ENCODE results near the gene CCDC15. TPM values are rescaled to one million over a fixed set of nuclear protein-coding genes. Genes with fewer than 3 reads are reported as not detected.

CCDC15 gene
- total and polyA plus RNA-seq, 2 donors (not counting 1 experiment from before 2014, with no cell fraction given): 0.31 to 1.8 TPM

- H3K4me1 ChIP-seq (ENCODE audit: control insufficient read depth in 2 of 2, insufficient read depth in 2 of 2, low read length in 2 of 2): peaks cover 34 to 44% of the 10 kb centered on the region in 2 donors
- Mint-ChIP-seq H3K4me1 (peaks cover 34% of the 10 kb centered on the region), H3K27ac (no peak overlapping the region), H3K9me3 (ENCODE audit: insufficient read depth) (no peaks in the 10 kb centered on the region), H3K27me3 (no peaks in the 10 kb centered on the region), H3K4me3 (no peak overlapping the region)
- no peaks in the 10 kb centered on the region for H3K27me3 ChIP-seq (replicated peaks in 1 of 4; ENCODE audit: control extremely low read depth in 1 of 4, control insufficient read depth in 3 of 4, insufficient read depth in 4 of 4, low read length in 3 of 4)
- DNase-seq (no peak), ATAC-seq (ENCODE audit: low read depth) (no peak)
- no peaks in the 10 kb centered on the region for H4K20me1 ChIP-seq (ENCODE audit: control insufficient read depth, insufficient read depth, low read length, poor library complexity, severe bottlenecking)
- H3K9me3 ChIP-seq (ENCODE audit: control extremely low read depth in 1 of 3, control insufficient read depth in 2 of 3, insufficient read depth in 1 of 3, low read length in 2 of 3): peaks cover 0 to 16% (median 0%) of the 10 kb centered on the region in 3 donors
- no peaks in the 10 kb centered on the region for H3K79me2 ChIP-seq (ENCODE audit: control insufficient read depth, insufficient read depth, low read length)
- no peak overlapping the region for H3K9ac ChIP-seq (ENCODE audit: low read length)
- intact Hi-C loops (cut with micrococcal nuclease): loop anchor here (10.0 kb wide), 1 partner anchor 489 kb away; the partner anchor contains the start of gene EI24
- WGBS (ENCODE audit: insufficient coverage): 89% methylated on average over 9 of the region's 11 CpGs
- TF ChIP-seq CTCF (IDR thresholded peaks at IDR 0.05) (no peak), EZH2 (IDR thresholded peaks at IDR 0.05; ENCODE audit: borderline replicate concordance, insufficient read depth, low read depth, low read length, poor library complexity, severe bottlenecking) (no peak)
- no peak overlapping the region for H2AFZ ChIP-seq (ENCODE audit: insufficient read depth, low read depth, low read length, poor library complexity, severe bottlenecking)
- POLR2A ChIA-PET: no interaction called here
- CTCF ChIA-PET: no interaction called here
- no peak overlapping the region for H3K4me2 ChIP-seq (replicated peaks; ENCODE audit: low read depth, low read length, poor library complexity, severe bottlenecking)
- no peak overlapping the region for H3K27ac ChIP-seq (ENCODE audit: low read length in 2 of 2)
- H3K4me3 ChIP-seq (ENCODE audit: control extremely low read depth in 1 of 5, extremely low read depth in 1 of 5, insufficient read depth in 1 of 5, low read depth in 2 of 5, low read length in 4 of 5): no peak overlapping the region
- H3K36me3 ChIP-seq (replicated peaks in 1 of 2; ENCODE audit: control extremely low read depth in 1 of 2, control insufficient read depth in 1 of 2, extremely low read depth in 1 of 2, insufficient read depth in 2 of 2, low read length in 1 of 2): no peaks in the 10 kb centered on the region
These were observed 121.9 kb downstream of the CCDC15 start for GRCh38 chr11:125075900-125076317.

GRCh38 chr11:125076378-125076945 lies 122.5 kb downstream of the CCDC15 start:
- ATAC-seq (ENCODE audit: low read depth) (no peak), DNase-seq (no peak)
- H3K4me3 ChIP-seq (ENCODE audit: control extremely low read depth in 1 of 5, extremely low read depth in 1 of 5, insufficient read depth in 1 of 5, low read depth in 2 of 5, low read length in 4 of 5): no peak overlapping the region
- H3K9me3 ChIP-seq (ENCODE audit: control extremely low read depth in 1 of 3, control insufficient read depth in 2 of 3, insufficient read depth in 1 of 3, low read length in 2 of 3): peaks cover 0 to 16% (median 0%) of the 10 kb centered on the region in 3 donors
- no peaks in the 10 kb centered on the region for H3K9me3 Mint-ChIP-seq (ENCODE audit: insufficient read depth)
- no peaks in the 10 kb centered on the region for H3K79me2 ChIP-seq (ENCODE audit: control insufficient read depth, insufficient read depth, low read length)
- no peak overlapping the region for H3K4me3 Mint-ChIP-seq
- no peak for TF ChIP-seq EZH2 (IDR thresholded peaks at IDR 0.05; ENCODE audit: borderline replicate concordance, insufficient read depth, low read depth, low read length, poor library complexity, severe bottlenecking)
- no peak for TF ChIP-seq CTCF (IDR thresholded peaks at IDR 0.05)
- no peaks in the 10 kb centered on the region for H3K27me3 Mint-ChIP-seq
- peaks cover 0 to 2% of the 10 kb centered on the region in 2 experiments for H3K36me3 ChIP-seq (replicated peaks in 1 of 2; ENCODE audit: control extremely low read depth in 1 of 2, control insufficient read depth in 1 of 2, extremely low read depth in 1 of 2, insufficient read depth in 2 of 2, low read length in 1 of 2)
- no peak overlapping the region for H3K9ac ChIP-seq (ENCODE audit: low read length)
- H3K4me1 ChIP-seq (ENCODE audit: control insufficient read depth in 2 of 2, insufficient read depth in 2 of 2, low read length in 2 of 2): peaks cover 28 to 38% of the 10 kb centered on the region in 2 donors
- POLR2A ChIA-PET: no interaction called here
- no peaks in the 10 kb centered on the region for H4K20me1 ChIP-seq (ENCODE audit: control insufficient read depth, insufficient read depth, low read length, poor library complexity, severe bottlenecking)
- no peak overlapping the region for H3K27ac Mint-ChIP-seq
- CTCF ChIA-PET: no interaction called here
- peaks cover 29% of the 10 kb centered on the region for H3K4me1 Mint-ChIP-seq
- no peak overlapping the region for H3K4me2 ChIP-seq (replicated peaks; ENCODE audit: low read depth, low read length, poor library complexity, severe bottlenecking)
- no peaks in the 10 kb centered on the region for H3K27me3 ChIP-seq (replicated peaks in 1 of 4; ENCODE audit: control extremely low read depth in 1 of 4, control insufficient read depth in 3 of 4, insufficient read depth in 4 of 4, low read length in 3 of 4)
- WGBS (ENCODE audit: insufficient coverage): 95% methylated on average over 14 of the region's 14 CpGs
- H3K27ac ChIP-seq (ENCODE audit: low read length in 2 of 2): no peak overlapping the region
- intact Hi-C loops (cut with micrococcal nuclease): loop anchor here (10.0 kb wide), 1 partner anchor 488 kb away; the partner anchor contains the start of gene EI24
- H2AFZ ChIP-seq (ENCODE audit: insufficient read depth, low read depth, low read length, poor library complexity, severe bottlenecking): no peak overlapping the region

All from B cell (primary cell).